Lower leg skin (tissue), 3 donors: Measurements from ENCODE around the gene JDP2.

Experiments
- POLR2A ChIP-seq, 2 donors: fragments of 450-650 bp; IDR thresholded peaks; one replicate each; pipeline ENCODE4 v1.6.1; 2016 to 2017; ENCODE audit warnings: antibody characterized with exemption in 2 of 2, mild to moderate bottlenecking in 1 of 2, moderate library complexity in 1 of 2
- TF ChIP-seq, protein P1 (sequence below), 3 donors: fragments of 450-650 bp; IDR thresholded peaks; one replicate each; pipeline ENCODE4 v1.5.1; 2016; ENCODE audit warnings: antibody characterized with exemption in 3 of 3, mild to moderate bottlenecking in 3 of 3, moderate library complexity in 2 of 3

DNA sequence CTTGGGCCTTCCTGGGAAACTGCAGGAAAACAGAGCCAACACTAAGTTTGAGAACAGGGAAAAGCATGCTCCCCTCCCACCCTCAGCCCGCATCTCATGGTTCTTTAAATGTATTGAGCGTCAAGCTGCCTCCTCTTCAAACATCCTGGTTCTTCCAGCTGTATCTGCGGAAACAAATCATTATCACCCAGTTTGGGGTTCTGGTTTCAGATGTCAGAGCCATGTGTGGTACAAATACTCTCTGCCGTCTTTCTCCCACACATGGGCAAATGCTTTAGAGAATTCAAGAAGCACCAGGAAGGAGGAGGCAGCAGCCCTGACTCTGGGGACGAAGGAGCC, 29.1 kb downstream of the JDP2 start:
- no peak for TF ChIP-seq POLR2A (IDR thresholded peaks at IDR 0.05)
- TF ChIP-seq, protein P1, sequence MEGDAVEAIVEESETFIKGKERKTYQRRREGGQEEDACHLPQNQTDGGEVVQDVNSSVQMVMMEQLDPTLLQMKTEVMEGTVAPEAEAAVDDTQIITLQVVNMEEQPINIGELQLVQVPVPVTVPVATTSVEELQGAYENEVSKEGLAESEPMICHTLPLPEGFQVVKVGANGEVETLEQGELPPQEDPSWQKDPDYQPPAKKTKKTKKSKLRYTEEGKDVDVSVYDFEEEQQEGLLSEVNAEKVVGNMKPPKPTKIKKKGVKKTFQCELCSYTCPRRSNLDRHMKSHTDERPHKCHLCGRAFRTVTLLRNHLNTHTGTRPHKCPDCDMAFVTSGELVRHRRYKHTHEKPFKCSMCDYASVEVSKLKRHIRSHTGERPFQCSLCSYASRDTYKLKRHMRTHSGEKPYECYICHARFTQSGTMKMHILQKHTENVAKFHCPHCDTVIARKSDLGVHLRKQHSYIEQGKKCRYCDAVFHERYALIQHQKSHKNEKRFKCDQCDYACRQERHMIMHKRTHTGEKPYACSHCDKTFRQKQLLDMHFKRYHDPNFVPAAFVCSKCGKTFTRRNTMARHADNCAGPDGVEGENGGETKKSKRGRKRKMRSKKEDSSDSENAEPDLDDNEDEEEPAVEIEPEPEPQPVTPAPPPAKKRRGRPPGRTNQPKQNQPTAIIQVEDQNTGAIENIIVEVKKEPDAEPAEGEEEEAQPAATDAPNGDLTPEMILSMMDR (IDR thresholded peaks at IDR 0.05) = no peak
